GM12878 (cell line): Measurements from ENCODE around the gene PLEKHH1. TPM values are rescaled to one million over a fixed set of nuclear protein-coding genes. Genes with fewer than 3 reads are reported as not detected.

Source experiments
- ATAC-seq: fragments of 200-7000 bp; cut with Tn5 transposase; 3 replicates; pipeline ENCODE4 v1.9.1; 2020; ENCODE audit warnings: mild to moderate bottlenecking, moderate library complexity
- BruUV-seq: library from RNA; stranded (reverse); fragments of 400-500 nt; replicated peaks from 2 replicates; lab custom pipeline; 2021; lab: Mats Ljungman, UMichigan
- CTCF ChIA-PET: fragments of 300-600 bp; sonication (Branson Sonifier 250); formaldehyde crosslinking; extraction: SDS; loops from one replicate; lab custom pipeline; 2021; ENCODE audit warnings: inconsistent platforms; lab: Yijun Ruan, JAX
- POLR2A ChIA-PET: fragments of 350-600 bp; formaldehyde crosslinking; extraction: SDS; loops from one replicate; lab custom pipeline; 2021; ENCODE audit warnings: inconsistent platforms; lab: Charles Lee
- RAD21 ChIA-PET: fragments of 300-600 bp; sonication (Branson Sonifier 250); formaldehyde crosslinking; loops from one replicate; lab custom pipeline; 2023; ENCODE audit warnings: antibody characterized with exemption; ENCODE audit not compliant: unreplicated experiment; lab: Charles Lee
- SMC1A ChIA-PET: fragments of 300-600 bp; sonication (Branson Sonifier 250); formaldehyde crosslinking; loops from one replicate; lab custom pipeline; 2023; ENCODE audit not compliant: unreplicated experiment, uncharacterized antibody; lab: Charles Lee
- DNase-seq: peaks from one replicate; pipeline ENCODE4 v3.0.0-alpha.2; 2011; ENCODE audit warnings: low read depth, low spot score
- FAIRE-seq: peaks from 3 replicates; lab custom pipeline; 2011; peaks lifted over from hg19 to GRCh38; lab: Jason Lieb, UNC
- H2AFZ ChIP-seq: 2 replicates; pipeline ENCODE4 v1.6.0; 2011; ENCODE audit warnings: low read depth, low read length, control low read depth; ENCODE audit not compliant: control insufficient read depth
- H3K27ac ChIP-seq: 2 replicates; pipeline ENCODE4 v1.5.1; 2011; ENCODE audit warnings: control low read depth; ENCODE audit not compliant: control insufficient read depth, insufficient read depth
- H3K27me3 ChIP-seq, 2 experiments: replicated peaks in 1 of 2; 2 replicates each; pipeline versions ENCODE4 v1.6.0 to v1.6.1; 2011; ENCODE audit warnings: low read length in 1 of 2; ENCODE audit not compliant: control insufficient read depth in 2 of 2, insufficient read depth in 2 of 2
- H3K36me3 ChIP-seq, 2 experiments: 2 replicates each; pipeline ENCODE4 v1.5.1; 2011; ENCODE audit warnings: low read length in 1 of 2; ENCODE audit not compliant: control insufficient read depth in 2 of 2, insufficient read depth in 2 of 2
- H3K4me1 ChIP-seq: 2 replicates; pipeline ENCODE4 v1.6.1; 2011; ENCODE audit warnings: mild to moderate bottlenecking, low read length, moderate library complexity, mixed read lengths; ENCODE audit not compliant: control insufficient read depth, insufficient read depth
- H3K4me2 ChIP-seq: 2 replicates; pipeline ENCODE4 v1.6.0; 2011; ENCODE audit warnings: control low read depth; ENCODE audit not compliant: control insufficient read depth, insufficient read depth
- H3K4me3 ChIP-seq: fragments of 200-600 bp; sonication (generic); 2 replicates; pipeline ENCODE4 v1.5.1; 2016
- H3K79me2 ChIP-seq: 2 replicates; pipeline ENCODE4 v1.6.0; 2011; ENCODE audit warnings: low read length; ENCODE audit not compliant: control insufficient read depth, insufficient read depth
- H3K9ac ChIP-seq: 2 replicates; pipeline ENCODE4 v1.8.0; 2011; ENCODE audit warnings: low read length, control low read depth, mixed read lengths; ENCODE audit not compliant: control insufficient read depth, insufficient read depth
- H3K9me3 ChIP-seq: replicated peaks from 3 replicates; pipeline ENCODE4 v1.5.1; 2011; ENCODE audit warnings: mild to moderate bottlenecking, low read length; ENCODE audit not compliant: control insufficient read depth, insufficient read depth
- H4K20me1 ChIP-seq: 2 replicates; pipeline ENCODE4 v1.6.0; 2011; ENCODE audit not compliant: control insufficient read depth, insufficient read depth
- IKZF2 ChIP-seq, 2 experiments: fragments of 450-650 bp; IDR thresholded peaks; 2 replicates each; pipeline ENCODE4 v1.6.1; 2017; ENCODE audit warnings: mild to moderate bottlenecking in 2 of 2, moderate library complexity in 2 of 2
- PRDM15 ChIP-seq: fragments of 450-650 bp; formaldehyde crosslinking; IDR thresholded peaks from 2 replicates; pipeline ENCODE4 v1.4.0; 2020; ENCODE audit warnings: mild to moderate bottlenecking, moderate library complexity
- RAD21 ChIP-seq: IDR thresholded peaks from 2 replicates; pipeline ENCODE4 v1.6.1; 2011; ENCODE audit warnings: mild to moderate bottlenecking, low read depth, low read length, moderate library complexity; ENCODE audit not compliant: insufficient read depth
- RBBP5 ChIP-seq: fragments of 200-600 bp; sonication (generic); conservative IDR thresholded peaks from 2 replicates; pipeline ENCODE4 v1.6.1; 2016
- WRNIP1 ChIP-seq: IDR thresholded peaks from 2 replicates; pipeline ENCODE4 v1.6.1; 2011; ENCODE audit warnings: low read depth, low read length, improper control_type of control experiment, borderline replicate concordance
- WGBS: methylation state at CpG from one replicate; pipeline ENCODE4 v1.1.6; 2016; ENCODE audit warnings: low lambda C conversion rate; ENCODE audit not compliant: insufficient replicate concordance, insufficient coverage; ENCODE audit errors: missing lambda C conversion rate; 5-methylcytosine and 5-hydroxymethylcytosine counted together
- in situ Hi-C: fragments of 300-500 bp; cut with MboI; formaldehyde crosslinking; loops from 9 replicates; pipeline ENCODE4 v1.14.3; 2018; ENCODE audit warnings: mixed read lengths
- intact Hi-C: fragments of 100-400 bp; cut with micrococcal nuclease; formaldehyde crosslinking; loops from one replicate; pipeline ENCODE4 v1.14.2; 2022; ENCODE audit not compliant: unreplicated experiment
- polyA plus RNA-seq, 11 experiments: library from polyadenylated mRNA; depleted of rRNA in 4 of 11; unstranded in 6 of 11; stranded (reverse) in 5 of 11; fragments of >200 nt; fragmentation: Nextera tagmentation in 4 of 11; fragmentation: Illumina TruSeq in 1 of 11; extraction: Ambion mirVana in 4 of 11; extraction: Trizol in 1 of 11; gene quantifications; 1 replicate in 1 of 11; 2 replicates in 10 of 11; pipeline versions ENCODE4 v1.2.1 to v1.2.3, GENCODE V29; 2011 to 2016; ENCODE audit warnings: inconsistent platforms in 2 of 11, missing spikeins in 2 of 11, low read depth in 1 of 11
- total RNA-seq, 4 experiments: library from RNA; depleted of rRNA in 3 of 4; stranded (reverse); fragments of >200 nt in 3 of 4; fragmentation: Illumina TruSeq in 1 of 4; extraction: Trizol in 1 of 4; gene quantifications; 2 replicates each; pipeline versions ENCODE4 v1.2.1 to v1.2.3, GENCODE V29; 2013 to 2021
- TF ChIP-seq, protein P1 (sequence below): fragments of 450-650 bp; IDR thresholded peaks from 2 replicates; pipeline ENCODE4 v1.6.1; 2016; ENCODE audit warnings: mild to moderate bottlenecking

The PLEKHH1 gene
- total and polyA plus RNA-seq, 10 of the 15 experiments (the other 5 are each of a cell fraction or from before 2014, with no cell fraction given): 0.11 to 0.95 (median 0.41) TPM

DNA sequence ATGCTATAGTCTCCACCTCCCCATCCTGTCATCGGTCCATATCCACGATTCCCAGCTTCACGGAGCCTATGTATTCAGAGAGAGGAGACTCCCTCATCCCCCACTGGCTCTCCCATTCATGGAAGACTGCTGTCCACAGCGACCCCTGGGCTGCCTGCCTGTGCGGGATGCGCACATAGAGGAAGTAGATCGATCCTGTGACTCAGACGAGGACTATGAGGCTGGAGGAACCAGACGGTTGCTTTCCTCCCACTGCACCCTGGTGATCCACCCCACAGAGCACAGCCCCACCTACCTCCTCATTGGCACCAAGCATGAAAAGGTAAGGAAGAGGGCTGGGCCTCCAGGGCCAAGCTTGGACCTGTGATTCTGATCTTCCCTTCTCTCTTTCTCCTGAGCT lies 42.6 kb downstream of the PLEKHH1 start (continued):
- TF ChIP-seq PRDM15 (CRISPR knock-in tag): no peak
- TF ChIP-seq IKZF2 (IDR thresholded peaks at IDR 0.05): no peak
- TF ChIP-seq, all 136 proteins: peak for 0

DNA sequence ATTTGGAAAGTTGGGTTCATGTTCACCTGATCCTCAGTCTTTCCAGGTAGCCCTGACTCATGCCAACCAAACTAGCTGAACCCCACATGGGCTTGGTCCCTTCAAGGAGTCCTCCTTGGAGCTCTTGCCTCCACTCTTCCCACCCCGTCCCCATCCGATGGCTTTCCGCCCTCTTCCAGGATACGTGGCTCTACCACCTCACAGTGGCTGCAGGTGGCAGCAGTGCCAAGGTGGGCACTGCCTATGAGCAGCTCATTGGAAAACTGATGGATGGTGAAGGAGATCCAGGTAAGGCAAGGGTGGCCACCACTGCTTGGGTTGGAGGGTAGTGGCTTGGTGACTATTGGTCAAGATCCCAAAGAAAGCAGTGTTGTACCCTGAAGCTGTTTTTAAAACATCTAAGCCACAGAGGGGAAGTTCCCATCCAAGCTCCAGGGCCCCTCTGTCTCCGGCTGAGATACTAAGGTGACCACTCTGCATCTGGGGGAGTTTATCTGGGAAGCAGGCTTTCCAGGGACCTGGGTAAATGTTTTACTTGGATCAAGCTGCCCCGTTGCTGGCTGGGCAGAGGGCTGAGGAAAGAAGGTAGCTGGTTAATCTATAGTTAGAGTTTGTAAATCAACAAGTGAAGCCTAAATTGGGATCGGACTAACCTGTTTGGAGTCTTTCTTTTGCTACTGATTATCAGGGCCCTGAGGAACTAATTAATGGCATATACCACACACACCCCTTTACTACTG lies 43.3 kb downstream of the PLEKHH1 start:
- ATAC-seq (no peak), FAIRE-seq (no peak), DNase-seq (no peak)
- POLR2A ChIA-PET: no interaction called here
- no peaks in the 10 kb centered on the region for H3K27me3 ChIP-seq
- no peaks in the 10 kb centered on the region for H3K9me3 ChIP-seq
- SMC1A ChIA-PET: interaction anchor here (0.5 to 1.6 kb wide), 11 partner anchors 10 to 1408 kb away, joined by 3 to 6 read pairs (median 3); no protein-coding TSS in a partner anchor
- RAD21 ChIA-PET: interaction anchor here (0.7 to 1.4 kb wide), 4 partner anchors 10 to 149 kb away, joined by 3 to 5 read pairs (median 4); no protein-coding TSS in a partner anchor
- H4K20me1 ChIP-seq: peaks cover 2% of the 10 kb centered on the region; the same call in 1 of the 2 replicates
- CTCF ChIA-PET: interaction anchor here (1.0 to 27.6 kb wide), 6 partner anchors 9 to 152 kb away, joined by 3 to 583 read pairs (median 7); partner anchors contain the start of gene RDH12
- no peak overlapping the region for H3K27ac ChIP-seq
- no peak overlapping the region for H3K4me2 ChIP-seq
- TF ChIP-seq RBBP5: no peak
- TF ChIP-seq, protein P1, sequence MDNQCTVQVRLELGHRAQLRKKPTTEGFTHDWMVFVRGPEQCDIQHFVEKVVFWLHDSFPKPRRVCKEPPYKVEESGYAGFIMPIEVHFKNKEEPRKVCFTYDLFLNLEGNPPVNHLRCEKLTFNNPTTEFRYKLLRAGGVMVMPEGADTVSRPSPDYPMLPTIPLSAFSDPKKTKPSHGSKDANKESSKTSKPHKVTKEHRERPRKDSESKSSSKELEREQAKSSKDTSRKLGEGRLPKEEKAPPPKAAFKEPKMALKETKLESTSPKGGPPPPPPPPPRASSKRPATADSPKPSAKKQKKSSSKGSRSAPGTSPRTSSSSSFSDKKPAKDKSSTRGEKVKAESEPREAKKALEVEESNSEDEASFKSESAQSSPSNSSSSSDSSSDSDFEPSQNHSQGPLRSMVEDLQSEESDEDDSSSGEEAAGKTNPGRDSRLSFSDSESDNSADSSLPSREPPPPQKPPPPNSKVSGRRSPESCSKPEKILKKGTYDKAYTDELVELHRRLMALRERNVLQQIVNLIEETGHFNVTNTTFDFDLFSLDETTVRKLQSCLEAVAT: no peak
- no peak for TF ChIP-seq WRNIP1
- TF ChIP-seq RAD21: no peak
- H2AFZ ChIP-seq: no peak overlapping the region
- intact Hi-C loops: no loop called here
- no peak overlapping the region for H3K9ac ChIP-seq
- BruUV-seq: no TSS peak
- WGBS: 70% methylated on average over 7 of the region's 7 CpGs
- no peak overlapping the region for H3K4me3 ChIP-seq
- in situ Hi-C loops: no loop called here
- H3K4me1 ChIP-seq: no peaks in the 10 kb centered on the region
- H3K79me2 ChIP-seq: no peaks in the 10 kb centered on the region
- H3K36me3 ChIP-seq: no peaks in the 10 kb centered on the region
